OCI-LY1 (cell line): ENCODE results near the gene OR6S1.
A peak's percentile ranks its signal among the peaks of the same experiment; 100 is the strongest.
"Not testable (repeated sequence)": the region's sequence is repeated elsewhere in the genome, so short reads cannot be mapped to it uniquely, and the experiment has no call there.

Experiments
- H2AFZ ChIP-seq: fragments of 200-600 bp; sonication (generic), shearing (Covaris generic); 2 replicates; pipeline ENCODE4 v1.6.0; 2014; ENCODE audit warnings: antibody characterized with exemption, mild to moderate bottlenecking, low read length
- H3F3A ChIP-seq: fragments of 200-600 bp; sonication (generic), shearing (Covaris generic); 2 replicates; pipeline ENCODE4 v1.6.0; 2014; ENCODE audit warnings: mild to moderate bottlenecking, antibody characterized with exemption, low read length, moderate library complexity; ENCODE audit not compliant: insufficient read depth
- H3K27ac ChIP-seq: fragments of 200-600 bp; sonication (generic); 2 replicates; pipeline ENCODE4 v1.5.1; 2014; ENCODE audit warnings: low read length, mixed run types, mild to moderate bottlenecking, low read depth; ENCODE audit not compliant: poor library complexity, severe bottlenecking
- H3K27me3 ChIP-seq: fragments of 200-600 bp; sonication (generic); 2 replicates; pipeline ENCODE4 v1.6.0; 2014; ENCODE audit warnings: antibody characterized with exemption, mild to moderate bottlenecking, low read length, moderate library complexity; ENCODE audit not compliant: insufficient read depth
- H3K36me3 ChIP-seq: fragments of 200-600 bp; sonication (generic); 2 replicates; pipeline ENCODE4 v1.6.1; 2014; ENCODE audit warnings: mild to moderate bottlenecking, antibody characterized with exemption, low read length, moderate library complexity, mixed read lengths; ENCODE audit not compliant: insufficient read depth
- H3K4me1 ChIP-seq: fragments of 200-600 bp; sonication (generic); 2 replicates; pipeline ENCODE4 v1.5.1; 2014; ENCODE audit warnings: mild to moderate bottlenecking, low read length, moderate library complexity; ENCODE audit not compliant: insufficient read depth, severe bottlenecking
- H3K4me2 ChIP-seq: fragments of 200-600 bp; sonication (generic), shearing (Covaris generic); 2 replicates; pipeline ENCODE4 v1.6.1; 2014; ENCODE audit warnings: low read length
- H3K4me3 ChIP-seq: fragments of 200-600 bp; sonication (generic); 2 replicates; pipeline ENCODE4 v1.5.1; 2014; ENCODE audit warnings: low read length, low read depth, mild to moderate bottlenecking, mixed read lengths; ENCODE audit not compliant: poor library complexity, severe bottlenecking
- H3K79me2 ChIP-seq: fragments of 200-600 bp; shearing (Covaris generic); 2 replicates; pipeline ENCODE4 v1.6.1; 2016; ENCODE audit warnings: mixed run types, low read length, mixed read lengths; ENCODE audit not compliant: insufficient read depth
- H3K9ac ChIP-seq: fragments of 200-600 bp; sonication (generic), shearing (Covaris generic); 2 replicates; pipeline ENCODE4 v1.6.1; 2014; ENCODE audit warnings: mild to moderate bottlenecking, low read length, mixed read lengths
- H3K9me2 ChIP-seq: fragments of 200-600 bp; sonication (generic), shearing (Covaris generic); 2 replicates; pipeline ENCODE4 v1.6.1; 2014; ENCODE audit warnings: low read depth, mild to moderate bottlenecking, low read length, mixed read lengths
- H3K9me3 ChIP-seq: fragments of 200-600 bp; shearing (Covaris generic); 2 replicates; pipeline ENCODE4 v1.6.1; 2014; ENCODE audit warnings: low read length, mixed read lengths
- H4K20me1 ChIP-seq: fragments of 200-600 bp; sonication (generic), shearing (Covaris generic); 2 replicates; pipeline ENCODE4 v1.6.0; 2016; ENCODE audit warnings: mild to moderate bottlenecking, low read length; ENCODE audit not compliant: insufficient read depth
- CTCF ChIP-seq: fragments of 200-600 bp; sonication (generic), shearing (Covaris generic); IDR thresholded peaks from 2 replicates; pipeline ENCODE4 v1.5.1; 2017; ENCODE audit warnings: mild to moderate bottlenecking, antibody characterized with exemption, low read length, moderate library complexity, mixed read lengths
- EZH2 ChIP-seq: fragments of 200-600 bp; sonication (generic), shearing (Covaris generic); IDR thresholded peaks from 2 replicates; pipeline ENCODE4 v1.8.0; 2017; ENCODE audit warnings: borderline replicate concordance, mixed run types, mild to moderate bottlenecking, antibody characterized with exemption, low read length, moderate library complexity, mixed read lengths

Gene OR6S1

GRCh38 chr14:20667957-20668356 is 26.5 kb upstream of the OR6S1 start:
- Histone ChIP-seq H3K4me3 (no peak overlapping the region), H3K9me2 (no peaks in the 10 kb centered on the region), H3K27me3 (no peaks in the 10 kb centered on the region), H3K4me1 (peaks cover 58% of the 10 kb centered on the region), H4K20me1 (no peaks in the 10 kb centered on the region), H3K9ac (no peak overlapping the region), H2AFZ (no peak overlapping the region), H3K4me2 (peak overlapping the region; percentile 13), H3F3A (no peaks in the 10 kb centered on the region), H3K36me3 (no peaks in the 10 kb centered on the region), H3K79me2 (no peaks in the 10 kb centered on the region), H3K27ac (peak overlapping the region; percentile 46), H3K9me3 (no peaks in the 10 kb centered on the region)
- no peak for TF ChIP-seq CTCF
- no peak for TF ChIP-seq EZH2

- H3K9ac ChIP-seq, result peak overlapping the region; percentile 64
- H3K4me3 ChIP-seq, result peak overlapping the region; percentile 70
- H3K27me3 ChIP-seq, H3K36me3 ChIP-seq, H3K9me3 ChIP-seq, H3K9me2 ChIP-seq, H3F3A ChIP-seq, H3K79me2 ChIP-seq, H4K20me1 ChIP-seq: not testable (repeated sequence)
- H3K27ac ChIP-seq, result peak overlapping the region; percentile 71
- peaks cover 58% of the 10 kb centered on the region for H3K4me1 ChIP-seq
- peak overlapping the region; percentile 82 for H3K4me2 ChIP-seq
- H2AFZ ChIP-seq, result 0 out of 2 replicates have a peak overlapping the region, but pooled peaks have one; percentile 27
Observed at GRCh38 chr14:20666400-20666961, 25.0 kb upstream of the OR6S1 start.

- peak overlapping the region; percentile 82 for H3K4me2 ChIP-seq
- peak overlapping the region; percentile 70 for H3K4me3 ChIP-seq
- H3K4me1 ChIP-seq, result peaks cover 51% of the 10 kb centered on the region
- no peak overlapping the region for H3K27ac ChIP-seq
- H3K79me2 ChIP-seq, result no peaks in the 10 kb centered on the region
- no peaks in the 10 kb centered on the region for H3K36me3 ChIP-seq
- peak; percentile 71 for TF ChIP-seq CTCF
- no peak for TF ChIP-seq EZH2
- H2AFZ ChIP-seq, result no peak overlapping the region
- no peak overlapping the region; the same call in 1 of the 2 replicates for H3K9ac ChIP-seq
- no peaks in the 10 kb centered on the region for H3K27me3 ChIP-seq
- no peaks in the 10 kb centered on the region for H4K20me1 ChIP-seq
- no peaks in the 10 kb centered on the region for H3K9me3 ChIP-seq
- no peaks in the 10 kb centered on the region for H3K9me2 ChIP-seq
- no peaks in the 10 kb centered on the region for H3F3A ChIP-seq
Observed at GRCh38 chr14:20662968-20663732, 21.7 kb upstream of the OR6S1 start.

- Histone ChIP-seq H2AFZ (no peak overlapping the region), H3K27ac (no peak overlapping the region), H3F3A (no peaks in the 10 kb centered on the region), H3K27me3 (no peaks in the 10 kb centered on the region), H3K4me2 (no peak overlapping the region), H3K4me3 (no peak overlapping the region), H4K20me1 (no peaks in the 10 kb centered on the region), H3K4me1 (peaks cover 32% of the 10 kb centered on the region), H3K9ac (no peak overlapping the region), H3K9me2 (no peaks in the 10 kb centered on the region), H3K79me2 (no peaks in the 10 kb centered on the region), H3K9me3 (no peaks in the 10 kb centered on the region), H3K36me3 (no peaks in the 10 kb centered on the region)
- TF ChIP-seq EZH2 (no peak), CTCF (no peak)
Observed at GRCh38 chr14:20661197-20661596, 19.7 kb upstream of the OR6S1 start.
